ENCODE measurements around the gene TACC2. TPM values are rescaled to one million over a fixed set of nuclear protein-coding genes. Genes with fewer than 3 reads are reported as not detected.

TACC2 gene
- total and polyA plus RNA-seq, 2 donors, result 21.2 to 82.7 TPM

- Histone ChIP-seq H3K36me3 (ENCODE audit: insufficient read depth) (peaks cover 3% of the 10 kb centered on the region), H3K4me1 (ENCODE audit: insufficient read depth) (no peaks in the 10 kb centered on the region), H3K27ac (ENCODE audit: low read depth) (no peak overlapping the region), H3K4me3 (ENCODE audit: low read depth, low read length) (no peak overlapping the region)
- DNase-seq (ENCODE audit: extremely low spot score), result no peak
- WGBS, result 96% methylated on average over 6 of the region's 6 CpGs
Measured at GRCh38 chr10:122206471-122207065, 217.6 kb downstream of the TACC2 start.

GRCh38 chr10:122207163-122207562, 218.2 kb downstream of the TACC2 start:
- no peak for DNase-seq (ENCODE audit: extremely low spot score)
- Histone ChIP-seq H3K27ac (ENCODE audit: low read depth) (no peak overlapping the region), H3K4me1 (ENCODE audit: insufficient read depth) (no peaks in the 10 kb centered on the region), H3K4me3 (ENCODE audit: low read depth, low read length) (no peak overlapping the region), H3K36me3 (ENCODE audit: insufficient read depth) (peaks cover 3% of the 10 kb centered on the region)
- 93% methylated on average over 6 of the region's 6 CpGs for WGBS

- Histone ChIP-seq H3K4me1 (ENCODE audit: insufficient read depth) (no peaks in the 10 kb centered on the region), H3K4me3 (ENCODE audit: low read depth, low read length) (no peak overlapping the region), H3K27ac (ENCODE audit: low read depth) (no peak overlapping the region), H3K36me3 (ENCODE audit: insufficient read depth) (peaks cover 3% of the 10 kb centered on the region)
- WGBS, result 39% methylated on average over 8 of the region's 8 CpGs
- no peak for DNase-seq (ENCODE audit: extremely low spot score)
Measured at GRCh38 chr10:122207596-122207995, 218.6 kb downstream of the TACC2 start.

DNA sequence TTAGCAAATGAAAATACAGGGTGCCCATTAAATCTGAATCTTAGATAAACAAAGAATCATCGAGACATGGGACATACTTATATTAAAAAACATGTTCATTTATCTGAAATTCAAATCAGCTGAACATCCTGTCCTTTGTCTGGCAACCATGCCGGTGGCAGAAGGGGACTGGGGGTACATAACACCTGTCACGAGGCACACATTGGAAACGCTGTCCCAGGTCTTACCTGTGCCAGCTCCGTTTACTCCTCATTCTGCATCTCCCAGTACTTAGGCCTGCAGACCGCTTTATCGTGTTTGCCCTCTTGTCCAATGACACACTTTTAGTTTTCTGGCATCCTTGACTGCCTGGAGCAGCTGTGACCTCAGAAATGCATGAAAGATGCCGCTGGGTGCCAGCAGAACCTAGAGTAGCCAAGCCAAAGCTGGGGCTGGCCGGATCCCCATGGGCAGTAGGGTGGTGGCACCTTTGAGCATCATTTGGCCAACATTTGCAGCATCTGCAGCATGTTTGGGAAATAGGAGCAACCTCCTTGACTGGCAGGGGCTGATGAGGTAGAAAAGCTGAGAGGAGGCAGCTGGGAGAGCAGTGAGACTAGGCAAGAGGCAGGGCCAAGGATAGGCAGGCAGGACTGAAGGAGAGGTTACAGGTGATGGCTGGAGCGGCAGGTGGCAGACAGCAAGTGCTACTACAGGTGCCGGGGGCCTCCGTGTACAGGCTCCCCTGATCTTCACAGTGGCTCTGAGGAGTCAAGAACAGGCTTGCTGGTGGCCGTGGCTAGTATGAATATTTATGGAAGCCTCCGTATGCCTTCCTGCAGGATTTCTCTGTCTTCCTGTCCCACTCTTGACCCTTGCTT, 219.8 kb downstream of the TACC2 start:
- DNase-seq (ENCODE audit: extremely low spot score), result no peak
- no peak overlapping the region for H3K27ac ChIP-seq (ENCODE audit: low read depth)
- H3K4me1 ChIP-seq (ENCODE audit: insufficient read depth), result no peaks in the 10 kb centered on the region
- H3K36me3 ChIP-seq (ENCODE audit: insufficient read depth), result peaks cover 3% of the 10 kb centered on the region
- WGBS, result 89% methylated on average over 14 of the region's 14 CpGs
- H3K4me3 ChIP-seq (ENCODE audit: low read depth, low read length), result no peak overlapping the region

DNA sequence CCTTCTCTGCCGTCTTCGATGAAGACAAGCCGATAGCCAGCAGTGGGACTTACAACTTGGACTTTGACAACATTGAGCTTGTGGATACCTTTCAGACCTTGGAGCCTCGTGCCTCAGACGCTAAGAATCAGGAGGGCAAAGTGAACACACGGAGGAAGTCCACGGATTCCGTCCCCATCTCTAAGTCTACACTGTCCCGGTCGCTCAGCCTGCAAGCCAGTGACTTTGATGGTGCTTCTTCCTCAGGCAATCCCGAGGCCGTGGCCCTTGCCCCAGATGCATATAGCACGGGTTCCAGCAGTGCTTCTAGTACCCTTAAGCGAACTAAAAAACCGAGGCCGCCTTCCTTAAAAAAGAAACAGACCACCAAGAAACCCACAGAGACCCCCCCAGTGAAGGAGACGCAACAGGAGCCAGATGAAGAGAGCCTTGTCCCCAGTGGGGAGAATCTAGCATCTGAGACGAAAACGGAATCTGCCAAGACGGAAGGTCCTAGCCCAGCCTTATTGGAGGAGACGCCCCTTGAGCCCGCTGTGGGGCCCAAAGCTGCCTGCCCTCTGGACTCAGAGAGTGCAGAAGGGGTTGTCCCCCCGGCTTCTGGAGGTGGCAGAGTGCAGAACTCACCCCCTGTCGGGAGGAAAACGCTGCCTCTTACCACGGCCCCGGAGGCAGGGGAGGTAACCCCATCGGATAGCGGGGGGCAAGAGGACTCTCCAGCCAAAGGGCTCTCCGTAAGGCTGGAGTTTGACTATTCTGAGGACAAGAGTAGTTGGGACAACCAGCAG, 221.7 kb downstream of the TACC2 start:
- H3K36me3 ChIP-seq (ENCODE audit: insufficient read depth), result peaks cover 3% of the 10 kb centered on the region
- H3K4me1 ChIP-seq (ENCODE audit: insufficient read depth), result no peaks in the 10 kb centered on the region
- DNase-seq (ENCODE audit: extremely low spot score), result no peak
- 97% methylated on average over 30 of the region's 30 CpGs for WGBS
- H3K27ac ChIP-seq (ENCODE audit: low read depth), result no peak overlapping the region
- no peak overlapping the region for H3K4me3 ChIP-seq (ENCODE audit: low read depth, low read length)

DNA sequence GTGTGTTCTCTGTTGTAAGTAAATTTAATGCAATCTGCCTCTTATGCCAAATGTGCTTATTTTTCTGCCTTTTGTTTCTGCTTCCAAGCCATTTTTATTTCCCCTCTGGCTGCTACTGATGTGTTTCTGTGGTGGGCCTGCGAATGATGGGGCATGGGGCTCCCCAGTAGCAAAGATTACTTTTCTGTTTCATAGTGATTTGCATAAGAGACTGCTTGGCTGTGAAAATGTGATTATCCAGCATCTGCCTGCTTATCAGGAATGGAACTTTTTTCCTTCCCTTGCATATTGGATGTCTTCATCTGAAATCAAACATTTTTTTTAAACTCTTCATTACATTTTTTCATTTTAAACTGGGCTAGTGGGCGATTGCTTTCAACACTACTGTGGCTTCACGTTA, 224.4 kb downstream of the TACC2 start:
- no peak overlapping the region for H3K4me3 ChIP-seq (ENCODE audit: low read depth, low read length)
- H3K4me1 ChIP-seq (ENCODE audit: insufficient read depth), result no peaks in the 10 kb centered on the region
- no peak for DNase-seq (ENCODE audit: extremely low spot score)
- H3K36me3 ChIP-seq (ENCODE audit: insufficient read depth), result peaks cover 3% of the 10 kb centered on the region
- H3K27ac ChIP-seq (ENCODE audit: low read depth), result no peak overlapping the region
- 78% methylated on average over 3 of the region's 3 CpGs for WGBS

GRCh38 chr10:122213766-122214165, 224.8 kb downstream of the TACC2 start:
- Histone ChIP-seq H3K36me3 (ENCODE audit: insufficient read depth) (peaks cover 3% of the 10 kb centered on the region), H3K4me1 (ENCODE audit: insufficient read depth) (no peaks in the 10 kb centered on the region), H3K27ac (ENCODE audit: low read depth) (no peak overlapping the region), H3K4me3 (ENCODE audit: low read depth, low read length) (no peak overlapping the region)
- DNase-seq (ENCODE audit: extremely low spot score), result no peak
- WGBS, result 88% methylated on average over 7 of the region's 7 CpGs

DNA sequence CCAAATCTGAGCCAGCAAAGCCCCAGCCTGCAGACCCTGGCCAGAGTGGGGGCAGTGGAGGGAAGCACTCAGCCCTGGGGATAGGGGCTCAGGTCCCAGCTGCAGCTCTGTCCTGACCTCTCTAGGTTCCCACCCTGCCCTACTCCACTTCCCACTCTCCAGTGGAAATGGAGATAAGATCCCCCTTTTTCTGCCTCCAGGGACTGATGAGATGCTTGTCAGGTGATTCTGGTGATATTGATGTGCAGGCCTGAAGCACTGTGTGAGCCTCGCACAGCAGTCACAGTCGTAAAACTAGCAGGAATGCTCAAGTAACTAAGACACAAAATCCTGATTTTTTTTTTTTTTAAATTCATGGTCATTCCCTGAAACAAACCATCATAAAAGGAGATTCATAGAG, 227.1 kb downstream of the TACC2 start:
- H3K4me3 ChIP-seq (ENCODE audit: low read depth, low read length), result no peak overlapping the region
- 86% methylated on average over 2 of the region's 2 CpGs for WGBS
- no peaks in the 10 kb centered on the region for H3K4me1 ChIP-seq (ENCODE audit: insufficient read depth)
- H3K27ac ChIP-seq (ENCODE audit: low read depth), result no peak overlapping the region
- DNase-seq (ENCODE audit: extremely low spot score), result no peak
- H3K36me3 ChIP-seq (ENCODE audit: insufficient read depth), result no peaks in the 10 kb centered on the region

DNA sequence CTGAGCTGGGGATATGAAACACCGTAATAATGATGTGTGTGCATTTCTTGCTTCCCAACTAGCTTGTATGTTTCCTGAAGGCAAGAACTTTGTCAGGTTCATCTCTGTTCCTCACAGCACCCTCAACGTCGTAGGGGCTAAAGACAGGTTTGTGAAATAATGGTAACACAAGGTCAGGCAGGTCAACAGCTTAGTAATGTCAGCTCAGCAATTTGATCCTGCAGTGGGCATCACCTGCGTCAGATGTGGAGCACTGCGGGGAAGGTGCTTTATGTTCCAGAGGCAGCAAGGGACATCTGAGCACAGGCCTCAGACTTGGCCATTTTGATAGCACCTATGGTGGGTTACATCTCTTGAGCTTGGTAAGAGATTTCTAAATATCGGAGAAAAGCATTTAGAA, 230.4 kb downstream of the TACC2 start:
- 93% methylated on average over 6 of the region's 6 CpGs for WGBS
- no peaks in the 10 kb centered on the region for H3K36me3 ChIP-seq (ENCODE audit: insufficient read depth)
- H3K4me1 ChIP-seq (ENCODE audit: insufficient read depth), result no peaks in the 10 kb centered on the region
- H3K4me3 ChIP-seq (ENCODE audit: low read depth, low read length), result no peak overlapping the region
- no peak overlapping the region for H3K27ac ChIP-seq (ENCODE audit: low read depth)
- no peak for DNase-seq (ENCODE audit: extremely low spot score)

DNA sequence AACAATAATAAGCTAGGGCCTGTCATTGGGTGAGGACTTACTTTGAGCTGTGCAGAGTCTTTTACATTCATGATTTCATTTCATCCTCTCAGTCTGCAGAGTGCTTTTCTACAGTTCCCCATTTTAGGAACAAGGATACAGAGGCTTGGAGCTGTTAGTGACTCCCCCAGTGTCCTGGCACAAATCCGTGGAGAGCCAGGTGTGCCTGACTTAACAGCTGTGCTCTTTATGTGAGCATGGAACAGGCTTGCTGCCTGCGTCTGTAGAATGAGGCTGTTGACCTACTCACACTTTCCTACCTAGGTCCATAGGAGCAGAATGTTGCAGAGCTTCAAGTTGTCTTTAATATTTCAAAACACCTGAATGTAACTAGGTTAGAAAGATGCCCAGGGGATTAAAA, 231.8 kb downstream of the TACC2 start:
- no peak for DNase-seq (ENCODE audit: extremely low spot score)
- no peaks in the 10 kb centered on the region for H3K36me3 ChIP-seq (ENCODE audit: insufficient read depth)

DNA sequence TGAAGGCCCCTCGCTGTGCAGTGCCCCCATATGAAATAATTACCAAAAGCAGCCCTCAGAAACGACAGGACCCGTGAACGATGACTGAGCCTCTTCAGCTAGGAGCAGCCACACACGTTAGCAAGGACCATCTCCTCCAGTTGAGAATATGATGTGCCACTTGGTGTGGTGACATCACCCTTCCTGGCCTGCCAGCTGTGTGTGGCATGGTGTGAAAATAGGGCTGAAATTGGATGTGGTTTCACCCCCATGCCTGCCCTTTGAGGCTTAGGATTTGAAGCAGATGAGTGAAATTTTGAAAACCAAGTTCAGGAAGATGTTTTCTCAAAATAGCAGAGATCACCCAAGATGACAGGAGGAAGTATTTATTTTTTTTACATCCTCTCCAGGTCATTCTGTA, 233.0 kb downstream of the TACC2 start:
- no peak overlapping the region for H3K27ac ChIP-seq (ENCODE audit: low read depth)
- H3K4me3 ChIP-seq (ENCODE audit: low read depth, low read length), result no peak overlapping the region
- no peak for DNase-seq (ENCODE audit: extremely low spot score)
- 89% methylated on average over 5 of the region's 5 CpGs for WGBS
- H3K4me1 ChIP-seq (ENCODE audit: insufficient read depth), result no peaks in the 10 kb centered on the region
- H3K36me3 ChIP-seq (ENCODE audit: insufficient read depth), result no peaks in the 10 kb centered on the region

More for the DNA sequence above, 231.8 kb downstream of the TACC2 start:
- Histone ChIP-seq H3K4me3 (ENCODE audit: low read depth, low read length) (no peak overlapping the region), H3K27ac (ENCODE audit: low read depth) (no peak overlapping the region), H3K4me1 (ENCODE audit: insufficient read depth) (no peaks in the 10 kb centered on the region)
- 72% methylated on average over 2 of the region's 2 CpGs for WGBS

DNA sequence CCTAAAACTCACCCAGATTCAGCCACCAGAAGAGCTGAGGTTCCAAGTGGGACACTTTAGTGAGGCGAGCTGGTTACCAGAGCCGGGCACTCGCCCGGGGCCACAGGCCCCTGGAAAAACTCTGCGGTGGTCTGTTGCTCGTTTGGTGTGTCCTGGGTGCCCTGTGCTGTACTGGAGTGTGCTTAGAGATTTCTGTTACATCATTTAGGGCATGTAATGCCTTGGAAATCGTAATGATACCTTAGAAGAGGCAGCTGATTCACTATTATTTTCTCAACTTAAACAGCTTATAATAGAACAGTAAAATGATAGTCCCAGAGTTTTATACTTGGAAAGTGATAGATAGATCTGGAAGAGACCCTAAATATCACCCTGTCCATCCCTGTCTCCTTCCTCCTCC, 233.7 kb downstream of the TACC2 start:
- Histone ChIP-seq H3K4me3 (ENCODE audit: low read depth, low read length) (no peak overlapping the region), H3K36me3 (ENCODE audit: insufficient read depth) (no peaks in the 10 kb centered on the region), H3K27ac (ENCODE audit: low read depth) (no peak overlapping the region), H3K4me1 (ENCODE audit: insufficient read depth) (no peaks in the 10 kb centered on the region)
- 90% methylated on average over 7 of the region's 7 CpGs for WGBS
- DNase-seq (ENCODE audit: extremely low spot score), result no peak

DNA sequence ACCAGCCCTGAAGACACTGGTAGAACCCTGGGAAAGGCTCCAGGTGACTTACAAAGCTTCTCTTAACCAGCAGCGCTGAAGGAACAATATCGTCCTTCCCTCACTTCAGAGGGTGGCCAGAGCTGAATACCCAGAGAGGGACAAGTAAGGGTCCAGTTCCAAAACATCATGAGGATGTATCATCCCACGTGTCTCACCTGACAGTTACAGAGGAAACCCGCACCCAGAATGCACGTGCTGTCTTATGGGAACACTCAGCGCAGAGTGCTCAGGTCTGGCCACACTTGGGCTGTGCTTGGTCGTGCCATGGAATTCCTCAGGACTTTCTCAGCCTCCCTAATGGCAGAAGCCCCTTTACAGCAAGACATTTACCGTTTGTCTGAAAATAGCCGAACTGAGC, 235.2 kb downstream of the TACC2 start:
- Histone ChIP-seq H3K36me3 (ENCODE audit: insufficient read depth) (peaks cover 3% of the 10 kb centered on the region), H3K4me3 (ENCODE audit: low read depth, low read length) (no peak overlapping the region), H3K27ac (ENCODE audit: low read depth) (no peak overlapping the region), H3K4me1 (ENCODE audit: insufficient read depth) (no peaks in the 10 kb centered on the region)
- no peak for DNase-seq (ENCODE audit: extremely low spot score)
- 91% methylated on average over 9 of the region's 9 CpGs for WGBS

DNA sequence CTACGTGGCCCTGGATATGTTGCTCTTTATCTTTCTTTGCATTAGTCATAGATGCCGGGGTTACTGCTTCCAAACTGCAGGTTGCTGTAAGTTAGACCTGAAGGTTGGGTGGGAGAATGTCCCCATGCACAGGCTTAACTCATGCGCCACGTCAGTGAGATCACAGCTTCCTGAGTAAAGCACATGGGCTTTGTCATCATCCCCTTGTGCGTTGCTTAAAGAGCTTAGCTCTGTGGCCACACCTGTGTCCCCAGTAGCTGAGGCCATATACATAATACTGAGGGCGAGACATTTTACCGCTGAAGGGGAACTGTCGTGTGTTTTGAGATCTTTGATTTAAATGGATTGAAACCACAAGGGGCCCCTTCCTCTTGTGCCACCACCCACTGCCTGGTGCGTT, 236.4 kb downstream of the TACC2 start:
- Histone ChIP-seq H3K36me3 (ENCODE audit: insufficient read depth) (peaks cover 3% of the 10 kb centered on the region), H3K4me1 (ENCODE audit: insufficient read depth) (no peaks in the 10 kb centered on the region), H3K27ac (ENCODE audit: low read depth) (no peak overlapping the region), H3K4me3 (ENCODE audit: low read depth, low read length) (no peak overlapping the region)
- 83% methylated on average over 9 of the region's 9 CpGs for whole genome bisulfite sequencing
- no peak for DNase-seq (ENCODE audit: extremely low spot score)
